ENCODE measurements around the gene MTMR11. TPM values are rescaled to one million over a fixed set of nuclear protein-coding genes. Genes with fewer than 3 reads are reported as not detected.
A peak's percentile ranks its signal among the peaks of the same experiment; 100 is the strongest.
"Not testable (repeated sequence)": the region's sequence is repeated elsewhere in the genome, so short reads cannot be mapped to it uniquely, and the experiment has no call there.

Gene MTMR11
- total RNA-seq, 1 experiment from 2014 or later, result 23.8 TPM

- CTCF ChIA-PET, result interaction anchor here (3.5 kb wide), 1 partner anchor 17 kb away, joined by 15 read pairs; no protein-coding TSS in a partner anchor
- no peaks in the 10 kb centered on the region for H3K27me3 Mint-ChIP-seq (ENCODE audit: insufficient read depth, unreplicated experiment)
- BruUV-seq (replicated peaks), result no TSS peak
- peaks cover 12% of the 10 kb centered on the region for H3K4me1 Mint-ChIP-seq (ENCODE audit: insufficient read depth, unreplicated experiment)
- intact Hi-C loops (cut with micrococcal nuclease), result no loop called here
- no peaks in the 10 kb centered on the region for H3K9me3 Mint-ChIP-seq (ENCODE audit: unreplicated experiment)
- no peak overlapping the region for H3K4me3 Mint-ChIP-seq (ENCODE audit: unreplicated experiment)
- POLR2A ChIA-PET, result no interaction called here
- peaks cover 69% of the 10 kb centered on the region for H3K36me3 Mint-ChIP-seq (ENCODE audit: insufficient read depth, unreplicated experiment)
- TF ChIP-seq, protein P1, sequence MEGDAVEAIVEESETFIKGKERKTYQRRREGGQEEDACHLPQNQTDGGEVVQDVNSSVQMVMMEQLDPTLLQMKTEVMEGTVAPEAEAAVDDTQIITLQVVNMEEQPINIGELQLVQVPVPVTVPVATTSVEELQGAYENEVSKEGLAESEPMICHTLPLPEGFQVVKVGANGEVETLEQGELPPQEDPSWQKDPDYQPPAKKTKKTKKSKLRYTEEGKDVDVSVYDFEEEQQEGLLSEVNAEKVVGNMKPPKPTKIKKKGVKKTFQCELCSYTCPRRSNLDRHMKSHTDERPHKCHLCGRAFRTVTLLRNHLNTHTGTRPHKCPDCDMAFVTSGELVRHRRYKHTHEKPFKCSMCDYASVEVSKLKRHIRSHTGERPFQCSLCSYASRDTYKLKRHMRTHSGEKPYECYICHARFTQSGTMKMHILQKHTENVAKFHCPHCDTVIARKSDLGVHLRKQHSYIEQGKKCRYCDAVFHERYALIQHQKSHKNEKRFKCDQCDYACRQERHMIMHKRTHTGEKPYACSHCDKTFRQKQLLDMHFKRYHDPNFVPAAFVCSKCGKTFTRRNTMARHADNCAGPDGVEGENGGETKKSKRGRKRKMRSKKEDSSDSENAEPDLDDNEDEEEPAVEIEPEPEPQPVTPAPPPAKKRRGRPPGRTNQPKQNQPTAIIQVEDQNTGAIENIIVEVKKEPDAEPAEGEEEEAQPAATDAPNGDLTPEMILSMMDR (IDR thresholded peaks at IDR 0.05; ENCODE audit: unreplicated experiment), result no peak
- no peak for DNase-seq (ENCODE audit: unreplicated experiment)
- H3K27ac Mint-ChIP-seq (ENCODE audit: low read depth, unreplicated experiment), result no peak overlapping the region
Measured at GRCh38 chr1:149945206-149945605, 8.5 kb upstream of the MTMR11 start.

- H3K9me3 Mint-ChIP-seq (ENCODE audit: unreplicated experiment), result no peaks in the 10 kb centered on the region
- ChIA-PET POLR2A (interaction anchor here (0.8 to 9.2 kb wide), 4 partner anchors 9 to 94 kb away, joined by 3 to 273 read pairs (median 6); partner anchors contain the start of gene SF3B4), CTCF (interaction anchor here (3.5 kb wide), 1 partner anchor 19 kb away, joined by 15 read pairs; no protein-coding TSS in a partner anchor)
- TF ChIP-seq, protein P1 (IDR thresholded peaks at IDR 0.05; ENCODE audit: unreplicated experiment), result no peak
- no peaks in the 10 kb centered on the region for H3K27me3 Mint-ChIP-seq (ENCODE audit: insufficient read depth, unreplicated experiment)
- TSS peak; percentile 17 for BruUV-seq (replicated peaks)
- peaks cover 50% of the 10 kb centered on the region for H3K36me3 Mint-ChIP-seq (ENCODE audit: insufficient read depth, unreplicated experiment)
- intact Hi-C loops (cut with micrococcal nuclease), result no loop called here
- H3K27ac Mint-ChIP-seq (ENCODE audit: low read depth, unreplicated experiment), result peak overlapping the region; percentile 50
- no peak overlapping the region for H3K4me3 Mint-ChIP-seq (ENCODE audit: unreplicated experiment)
- DNase-seq (ENCODE audit: unreplicated experiment), result no peak
- H3K4me1 Mint-ChIP-seq (ENCODE audit: insufficient read depth, unreplicated experiment), result peaks cover 29% of the 10 kb centered on the region
Measured at GRCh38 chr1:149942885-149943284, 6.2 kb upstream of the MTMR11 start.

DNA sequence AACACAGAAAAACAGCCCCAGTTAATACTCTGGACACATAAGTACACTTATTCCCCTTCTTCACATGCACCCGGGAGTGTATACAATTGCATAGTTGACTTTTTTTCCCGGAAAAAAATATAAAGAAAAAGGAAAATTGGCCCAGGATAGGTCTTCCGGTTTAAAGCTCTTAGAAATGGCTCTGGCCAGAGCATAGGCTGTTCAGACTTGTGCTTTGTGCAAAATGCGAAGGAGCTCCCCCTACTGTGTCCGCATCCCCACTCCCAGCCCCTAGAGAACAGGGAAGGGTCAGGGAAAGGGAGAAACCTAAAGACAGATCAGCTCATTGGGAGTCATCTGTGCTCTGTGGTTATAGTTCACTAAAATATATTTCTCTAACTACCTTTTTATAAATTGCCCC is 5.5 kb upstream of the MTMR11 start:
- H3K27me3 Mint-ChIP-seq (ENCODE audit: insufficient read depth, unreplicated experiment), result no peaks in the 10 kb centered on the region
- H3K36me3 Mint-ChIP-seq (ENCODE audit: insufficient read depth, unreplicated experiment), result peaks cover 43% of the 10 kb centered on the region
- ChIA-PET CTCF (interaction anchor here (3.5 kb wide), 1 partner anchor 20 kb away, joined by 15 read pairs; no protein-coding TSS in a partner anchor), POLR2A (interaction anchor here (0.6 to 9.2 kb wide), 4 partner anchors 14 to 415 kb away, joined by 3 to 273 read pairs (median 6); partner anchors contain the start of gene SF3B4)
- no peak overlapping the region for H3K4me3 Mint-ChIP-seq (ENCODE audit: unreplicated experiment)
- BruUV-seq (replicated peaks), result no TSS peak
- H3K27ac Mint-ChIP-seq (ENCODE audit: low read depth, unreplicated experiment), result no peak overlapping the region
- H3K4me1 Mint-ChIP-seq (ENCODE audit: insufficient read depth, unreplicated experiment), result peaks cover 36% of the 10 kb centered on the region
- TF ChIP-seq, protein P1 (IDR thresholded peaks at IDR 0.05; ENCODE audit: unreplicated experiment), result no peak
- intact Hi-C loops (cut with micrococcal nuclease), result no loop called here
- H3K9me3 Mint-ChIP-seq (ENCODE audit: unreplicated experiment), result no peaks in the 10 kb centered on the region
- DNase-seq (ENCODE audit: unreplicated experiment), result peak; percentile 28

GRCh38 chr1:149940427-149940826 is 3.7 kb upstream of the MTMR11 start:
- H3K4me1 Mint-ChIP-seq (ENCODE audit: insufficient read depth, unreplicated experiment), result peaks cover 52% of the 10 kb centered on the region
- no peak for DNase-seq (ENCODE audit: unreplicated experiment)
- peaks cover 26% of the 10 kb centered on the region for H3K36me3 Mint-ChIP-seq (ENCODE audit: insufficient read depth, unreplicated experiment)
- peak overlapping the region; percentile 82 for H3K27ac Mint-ChIP-seq (ENCODE audit: low read depth, unreplicated experiment)
- H3K4me3 Mint-ChIP-seq (ENCODE audit: unreplicated experiment), result no peak overlapping the region
- intact Hi-C loops (cut with micrococcal nuclease), result no loop called here
- ChIA-PET POLR2A (interaction anchor here (0.6 to 9.2 kb wide), 12 partner anchors 13 to 1677 kb away, joined by 3 to 273 read pairs (median 4); partner anchors contain the start of genes OTUD7B, RPRD2 and SF3B4), CTCF (interaction anchor here (0.6 to 1.4 kb wide), 7 partner anchors 12 to 280 kb away, joined by 3 to 5 read pairs (median 3); no protein-coding TSS in a partner anchor)
- no TSS peak for BruUV-seq (replicated peaks)
- H3K9me3 Mint-ChIP-seq (ENCODE audit: unreplicated experiment), result no peaks in the 10 kb centered on the region
- H3K27me3 Mint-ChIP-seq (ENCODE audit: insufficient read depth, unreplicated experiment), result no peaks in the 10 kb centered on the region
- TF ChIP-seq, protein P1 (IDR thresholded peaks at IDR 0.05; ENCODE audit: unreplicated experiment), result no peak

GRCh38 chr1:149938668-149939003 is 2.0 kb upstream of the MTMR11 start:
- peak overlapping the region; percentile 82 for H3K27ac Mint-ChIP-seq (ENCODE audit: low read depth, unreplicated experiment)
- not testable (repeated sequence) for DNase-seq (ENCODE audit: unreplicated experiment); H3K9me3 Mint-ChIP-seq (ENCODE audit: unreplicated experiment); H3K27me3 Mint-ChIP-seq (ENCODE audit: insufficient read depth, unreplicated experiment); BruUV-seq (replicated peaks); H3K36me3 Mint-ChIP-seq (ENCODE audit: insufficient read depth, unreplicated experiment)
- peak overlapping the region; percentile 91 for H3K4me3 Mint-ChIP-seq (ENCODE audit: unreplicated experiment)
- ChIA-PET CTCF (interaction anchor here (0.5 to 1.0 kb wide), 3 partner anchors 51 to 247 kb away, joined by 3 read pairs; a partner anchor contains a TSS), POLR2A (interaction anchor here (0.7 to 9.2 kb wide), 15 partner anchors 9 to 426 kb away, joined by 3 to 273 read pairs (median 5); partner anchors contain the start of genes OTUD7B, RPRD2, SF3B4 and VPS45)
- intact Hi-C loops (cut with micrococcal nuclease), result loop anchor here (1.0 kb wide), 1 partner anchor 51 kb away; a partner anchor contains a TSS
- peaks cover 50% of the 10 kb centered on the region for H3K4me1 Mint-ChIP-seq (ENCODE audit: insufficient read depth, unreplicated experiment)
